GM19463 (cell line): ENCODE measurements around the gene PALM3.
A peak's percentile ranks its signal among the peaks of the same experiment; 100 is the strongest.

ENCODE experiments used
- ATAC-seq: cut with Tn5 transposase; IDR thresholded peaks from one replicate; pipeline ENCODE4 v1.9.1; 2021; ENCODE audit warnings: mild to moderate bottlenecking, moderate library complexity; ENCODE audit not compliant: unreplicated experiment

The PALM3 gene

GRCh38 chr19:14061751-14062557 lies at the start of gene PALM3:
PALM3 (minus strand) TSS chr19:14062076; CDS start chr19:14061980, 96 bp downstream.
- no peak for ATAC-seq

GRCh38 chr19:14111486-14111885 lies 49.6 kb upstream of the PALM3 start:
- no peak for ATAC-seq

- no peak for ATAC-seq
Measured at GRCh38 chr19:14110650-14111049, 48.8 kb upstream of the PALM3 start.

GRCh38 chr19:14107581-14108461 lies 45.9 kb upstream of the PALM3 start:
- no peak for ATAC-seq

GRCh38 chr19:14106840-14107239 lies 45.0 kb upstream of the PALM3 start:
- ATAC-seq: no peak

GRCh38 chr19:14105680-14106079 lies 43.8 kb upstream of the PALM3 start:
- ATAC-seq: no peak

- ATAC-seq: no peak
Measured at GRCh38 chr19:14103310-14103709, 41.4 kb upstream of the PALM3 start.

GRCh38 chr19:14102756-14103155 lies 40.9 kb upstream of the PALM3 start:
- no peak for ATAC-seq

- no peak for ATAC-seq
Measured at GRCh38 chr19:14102102-14102696, 40.3 kb upstream of the PALM3 start.

- no peak for ATAC-seq
Measured at GRCh38 chr19:14101003-14101545, 39.2 kb upstream of the PALM3 start.

GRCh38 chr19:14097532-14098151 lies 35.8 kb upstream of the PALM3 start:
- ATAC-seq: no peak

- no peak for ATAC-seq
Measured at GRCh38 chr19:14096272-14096992, 34.6 kb upstream of the PALM3 start.

GRCh38 chr19:14094854-14095253 lies 33.0 kb upstream of the PALM3 start:
- ATAC-seq: no peak

- no peak for ATAC-seq
Measured at GRCh38 chr19:14093117-14093823, 31.4 kb upstream of the PALM3 start.

- ATAC-seq: peak; percentile 10
Measured at GRCh38 chr19:14091813-14092462, 30.1 kb upstream of the PALM3 start.

GRCh38 chr19:14091081-14091812 lies 29.4 kb upstream of the PALM3 start:
- ATAC-seq: peak; percentile 58

- peak; percentile 39 for ATAC-seq
Measured at GRCh38 chr19:14090509-14091080, 28.7 kb upstream of the PALM3 start, which contains the start of gene SAMD1. SAMD1 (minus strand) TSS chr19:14090751.
